ENCODE results near the gene BTRC. TPM values are rescaled to one million over a fixed set of nuclear protein-coding genes. Genes with fewer than 3 reads are reported as not detected.
"Not testable (repeated sequence)": the region's sequence is repeated elsewhere in the genome, so short reads cannot be mapped to it uniquely, and the experiment has no call there.

Gene BTRC
- polyA plus RNA-seq, 3 donors: 2.8 to 4.3 (median 3.1) TPM

DNA sequence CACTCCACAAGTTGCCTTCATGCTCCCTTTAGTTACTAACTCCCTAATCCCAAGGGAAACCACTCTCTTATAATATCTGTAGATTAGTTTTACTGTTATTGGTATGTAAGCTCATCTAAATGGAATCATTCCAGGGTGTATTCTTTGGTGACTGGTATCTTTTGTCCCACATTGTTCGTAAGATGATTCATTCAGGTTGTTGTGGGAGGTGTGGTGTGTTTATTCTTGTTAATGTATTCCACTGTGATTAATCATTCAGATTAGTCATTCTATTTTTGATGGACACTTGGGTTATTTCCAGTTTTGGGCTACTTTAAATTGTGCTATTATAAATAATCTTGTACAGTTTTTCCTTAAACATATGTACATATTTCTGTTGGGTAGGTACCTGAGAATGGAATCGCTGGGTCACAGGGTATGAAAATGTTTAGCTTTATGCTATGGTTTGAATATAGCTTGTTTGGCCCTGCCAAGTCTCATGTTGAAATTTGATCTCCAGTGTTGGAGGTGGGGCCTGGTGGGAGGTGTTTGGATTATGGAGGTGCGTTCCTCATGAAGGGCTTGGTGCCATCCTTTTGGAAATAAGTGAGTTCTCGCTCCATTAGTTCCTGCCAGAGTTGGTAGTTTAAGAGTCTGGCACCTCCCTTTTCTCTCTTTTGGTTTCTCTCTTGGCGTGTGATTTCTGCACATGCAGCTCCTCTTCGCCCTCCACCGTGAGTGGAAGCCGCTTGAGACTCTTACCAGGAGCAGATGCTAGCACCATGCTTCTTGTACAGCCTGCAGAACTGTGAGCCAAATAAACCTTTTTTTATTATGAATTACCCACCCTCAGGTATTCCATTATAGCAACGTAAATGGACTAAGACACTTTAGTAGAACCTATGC is 13.8 kb downstream of the BTRC start:
- Mint-ChIP-seq H3K27me3 (ENCODE audit: low read depth in 3 of 3) (no peaks in the 10 kb centered on the region), H3K4me1 (no peaks in the 10 kb centered on the region), H3K36me3 (peaks cover 24 to 32% of the 10 kb centered on the region in 2 donors), H3K27ac (no peak overlapping the region), H3K9me3 (peaks cover 0 to 1% (median 0%) of the 10 kb centered on the region in 7 donors), H3K4me3 (no peak overlapping the region)
- Histone ChIP-seq H2AFZ (ENCODE audit: insufficient read depth, low read depth, low read length, poor library complexity, severe bottlenecking) (no peak overlapping the region), H3K9me3 (replicated peaks in 1 of 2; ENCODE audit: control insufficient read depth in 1 of 2, insufficient read depth in 1 of 2, low read length in 2 of 2) (no peaks in the 10 kb centered on the region), H3K27ac (ENCODE audit: low read depth in 1 of 2, low read length in 2 of 2) (no peak overlapping the region), H3K4me1 (ENCODE audit: control insufficient read depth in 1 of 2, insufficient read depth in 2 of 2, low read length in 2 of 2) (no peaks in the 10 kb centered on the region), H3K79me2 (ENCODE audit: insufficient read depth, low read length) (no peaks in the 10 kb centered on the region), H3K27me3 (ENCODE audit: control insufficient read depth in 2 of 2, insufficient read depth in 2 of 2, low read length in 2 of 2) (no peaks in the 10 kb centered on the region), H3K36me3 (replicated peaks in 1 of 2; ENCODE audit: control insufficient read depth in 1 of 2, insufficient read depth in 2 of 2, low read length in 2 of 2) (no peaks in the 10 kb centered on the region), H3K4me2 (replicated peaks; ENCODE audit: extremely low read depth, low read length, poor library complexity, severe bottlenecking) (no peak overlapping the region), H4K20me1 (ENCODE audit: insufficient read depth, low read length) (peaks cover 5% of the 10 kb centered on the region), H3K4me3 (replicated peaks in 1 of 3; ENCODE audit: low read depth in 2 of 3, low read length in 3 of 3) (no peak overlapping the region), H3K9ac (ENCODE audit: insufficient read depth, low read length, poor library complexity, severe bottlenecking) (no peak overlapping the region)
- WGBS (ENCODE audit: insufficient coverage): 95% methylated on average over 3 of the region's 9 CpGs
- intact Hi-C loops (cut with micrococcal nuclease): no loop called here
- TF ChIP-seq, protein P1, sequence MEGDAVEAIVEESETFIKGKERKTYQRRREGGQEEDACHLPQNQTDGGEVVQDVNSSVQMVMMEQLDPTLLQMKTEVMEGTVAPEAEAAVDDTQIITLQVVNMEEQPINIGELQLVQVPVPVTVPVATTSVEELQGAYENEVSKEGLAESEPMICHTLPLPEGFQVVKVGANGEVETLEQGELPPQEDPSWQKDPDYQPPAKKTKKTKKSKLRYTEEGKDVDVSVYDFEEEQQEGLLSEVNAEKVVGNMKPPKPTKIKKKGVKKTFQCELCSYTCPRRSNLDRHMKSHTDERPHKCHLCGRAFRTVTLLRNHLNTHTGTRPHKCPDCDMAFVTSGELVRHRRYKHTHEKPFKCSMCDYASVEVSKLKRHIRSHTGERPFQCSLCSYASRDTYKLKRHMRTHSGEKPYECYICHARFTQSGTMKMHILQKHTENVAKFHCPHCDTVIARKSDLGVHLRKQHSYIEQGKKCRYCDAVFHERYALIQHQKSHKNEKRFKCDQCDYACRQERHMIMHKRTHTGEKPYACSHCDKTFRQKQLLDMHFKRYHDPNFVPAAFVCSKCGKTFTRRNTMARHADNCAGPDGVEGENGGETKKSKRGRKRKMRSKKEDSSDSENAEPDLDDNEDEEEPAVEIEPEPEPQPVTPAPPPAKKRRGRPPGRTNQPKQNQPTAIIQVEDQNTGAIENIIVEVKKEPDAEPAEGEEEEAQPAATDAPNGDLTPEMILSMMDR (IDR thresholded peaks at IDR 0.05): no peak
- no peak for DNase-seq

DNA sequence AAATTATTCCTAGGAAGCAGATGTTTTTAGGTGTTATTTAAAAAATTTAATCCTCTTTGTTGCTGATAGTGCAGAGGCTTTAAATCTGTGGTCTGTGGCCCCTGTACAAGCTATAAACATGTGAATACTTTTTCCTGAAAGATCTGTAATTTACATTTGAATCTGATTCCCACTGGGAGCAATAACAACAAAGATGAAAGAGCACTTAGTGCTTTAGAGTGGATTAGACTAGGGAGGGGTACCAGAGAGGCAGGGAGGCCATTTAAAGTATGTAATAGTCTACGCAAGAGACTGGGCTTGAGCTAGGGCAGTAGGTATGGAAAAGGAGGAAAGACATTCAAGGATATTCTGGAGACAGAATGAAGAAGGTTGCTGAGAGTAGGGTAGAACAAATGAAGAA is 19.1 kb downstream of the BTRC start:
- Histone ChIP-seq H3K79me2 (ENCODE audit: insufficient read depth, low read length) (no peaks in the 10 kb centered on the region), H3K27me3 (ENCODE audit: control insufficient read depth in 2 of 2, insufficient read depth in 2 of 2, low read length in 2 of 2) (no peaks in the 10 kb centered on the region), H3K36me3 (replicated peaks in 1 of 2; ENCODE audit: control insufficient read depth in 1 of 2, insufficient read depth in 2 of 2, low read length in 2 of 2) (no peaks in the 10 kb centered on the region), H3K9me3 (replicated peaks in 1 of 2; ENCODE audit: control insufficient read depth in 1 of 2, insufficient read depth in 1 of 2, low read length in 2 of 2) (no peaks in the 10 kb centered on the region), H3K9ac (ENCODE audit: insufficient read depth, low read length, poor library complexity, severe bottlenecking) (no peak overlapping the region), H3K4me3 (replicated peaks in 1 of 3; ENCODE audit: low read depth in 2 of 3, low read length in 3 of 3) (no peak overlapping the region), H3K4me2 (replicated peaks; ENCODE audit: extremely low read depth, low read length, poor library complexity, severe bottlenecking) (no peak overlapping the region), H2AFZ (ENCODE audit: insufficient read depth, low read depth, low read length, poor library complexity, severe bottlenecking) (no peak overlapping the region), H4K20me1 (ENCODE audit: insufficient read depth, low read length) (peaks cover 12% of the 10 kb centered on the region), H3K4me1 (ENCODE audit: control insufficient read depth in 1 of 2, insufficient read depth in 2 of 2, low read length in 2 of 2) (no peaks in the 10 kb centered on the region), H3K27ac (ENCODE audit: low read depth in 1 of 2, low read length in 2 of 2) (no peak overlapping the region)
- 100% methylated on average over 1 of the region's 1 CpG for WGBS (ENCODE audit: insufficient coverage)
- peaks cover 0 to 1% (median 0%) of the 10 kb centered on the region in 3 donors for H3K27me3 Mint-ChIP-seq (ENCODE audit: low read depth in 3 of 3)
- peaks cover 3% of the 10 kb centered on the region for H3K4me1 Mint-ChIP-seq
- TF ChIP-seq, protein P1 (IDR thresholded peaks at IDR 0.05): no peak
- no peak overlapping the region for H3K27ac Mint-ChIP-seq
- intact Hi-C loops (cut with micrococcal nuclease): no loop called here
- H3K4me3 Mint-ChIP-seq: no peak overlapping the region
- no peak for DNase-seq
- peaks cover 25% of the 10 kb centered on the region in 2 donors for H3K36me3 Mint-ChIP-seq
- peaks cover 0 to 4% (median 0%) of the 10 kb centered on the region in 7 donors for H3K9me3 Mint-ChIP-seq

DNA sequence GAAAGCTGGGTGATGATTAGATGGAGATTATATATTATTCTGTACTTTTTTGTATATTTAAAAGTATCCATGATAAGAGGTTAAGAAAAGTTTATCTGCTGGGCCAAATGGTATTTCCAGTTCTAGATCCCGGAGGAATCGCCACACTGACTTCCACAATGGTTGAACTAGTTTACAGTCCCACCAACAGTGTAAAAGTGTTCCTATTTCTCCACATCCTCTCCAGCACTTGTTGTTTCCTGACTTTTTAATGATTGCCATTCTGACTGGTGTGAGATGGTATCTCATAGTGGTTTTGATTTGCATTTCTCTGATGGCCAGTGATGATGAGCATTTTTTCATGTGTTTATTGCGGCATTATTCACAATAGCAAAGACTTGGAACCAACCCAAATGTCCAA is 20.0 kb downstream of the BTRC start:
- H4K20me1 ChIP-seq (ENCODE audit: insufficient read depth, low read length): peaks cover 12% of the 10 kb centered on the region
- DNase-seq; H3K27me3 Mint-ChIP-seq (ENCODE audit: low read depth in 3 of 3); H2AFZ ChIP-seq (ENCODE audit: insufficient read depth, low read depth, low read length, poor library complexity, severe bottlenecking); H3K9ac ChIP-seq (ENCODE audit: insufficient read depth, low read length, poor library complexity, severe bottlenecking); H3K4me3 ChIP-seq (replicated peaks in 1 of 3; ENCODE audit: low read depth in 2 of 3, low read length in 3 of 3); H3K4me1 Mint-ChIP-seq; H3K27ac Mint-ChIP-seq; H3K4me2 ChIP-seq (replicated peaks; ENCODE audit: extremely low read depth, low read length, poor library complexity, severe bottlenecking); H3K27ac ChIP-seq (ENCODE audit: low read depth in 1 of 2, low read length in 2 of 2); H3K27me3 ChIP-seq (ENCODE audit: control insufficient read depth in 2 of 2, insufficient read depth in 2 of 2, low read length in 2 of 2); H3K4me1 ChIP-seq (ENCODE audit: control insufficient read depth in 1 of 2, insufficient read depth in 2 of 2, low read length in 2 of 2); H3K79me2 ChIP-seq (ENCODE audit: insufficient read depth, low read length); H3K4me3 Mint-ChIP-seq; H3K9me3 Mint-ChIP-seq; intact Hi-C loops (cut with micrococcal nuclease); H3K9me3 ChIP-seq (replicated peaks in 1 of 2; ENCODE audit: control insufficient read depth in 1 of 2, insufficient read depth in 1 of 2, low read length in 2 of 2); H3K36me3 ChIP-seq (replicated peaks in 1 of 2; ENCODE audit: control insufficient read depth in 1 of 2, insufficient read depth in 2 of 2, low read length in 2 of 2): not testable (repeated sequence)
- no CpG with 5 or more reads among the region's 3 CpGs for WGBS (ENCODE audit: insufficient coverage)
- H3K36me3 Mint-ChIP-seq: peaks cover 19 to 20% of the 10 kb centered on the region in 2 donors
